RWPE2 (cell line): ENCODE measurements around the gene CRYZL1.

ENCODE experiments used
- ATAC-seq: fragments of 200-7000 bp; cut with Tn5 transposase; 3 replicates; pipeline ENCODE4 v1.9.1; 2021; ENCODE audit warnings: low read depth
- DNase-seq: peaks from one replicate; pipeline ENCODE4 v3.0.0-alpha.2; 2020; ENCODE audit warnings: low spot score
- H3K27ac ChIP-seq: fragments of 450-650 bp; 2 replicates; pipeline ENCODE4 v1.5.1; 2017; ENCODE audit warnings: mild to moderate bottlenecking; ENCODE audit not compliant: poor library complexity, severe bottlenecking
- H3K27me3 ChIP-seq: fragments of 250-450 bp; sonication (Bioruptor Pico); 2 replicates; pipeline ENCODE4 v1.5.1; 2021; ENCODE audit warnings: mild to moderate bottlenecking, moderate library complexity; ENCODE audit not compliant: insufficient read depth, poor library complexity, severe bottlenecking
- H3K36me3 ChIP-seq: fragments of 250-450 bp; sonication (Bioruptor Pico); 2 replicates; pipeline ENCODE4 v1.5.1; 2020; ENCODE audit warnings: low read depth, mild to moderate bottlenecking, moderate library complexity
- H3K4me1 ChIP-seq: fragments of 250-450 bp; sonication (Bioruptor Pico); 2 replicates; pipeline ENCODE4 v1.5.1; 2021; ENCODE audit warnings: mild to moderate bottlenecking, moderate library complexity; ENCODE audit not compliant: insufficient read depth, poor library complexity, severe bottlenecking
- H3K4me3 ChIP-seq: fragments of 250-450 bp; sonication (Bioruptor Pico); 2 replicates; pipeline ENCODE4 v1.5.1; 2021; ENCODE audit warnings: mild to moderate bottlenecking, moderate library complexity; ENCODE audit not compliant: severe bottlenecking
- H3K9me3 ChIP-seq: fragments of 250-450 bp; sonication (Bioruptor Pico); 2 replicates; pipeline ENCODE4 v1.5.1; 2021; ENCODE audit warnings: mild to moderate bottlenecking, moderate library complexity; ENCODE audit not compliant: severe bottlenecking
- TF ChIP-seq, protein P1 (sequence below): fragments of 450-650 bp; IDR thresholded peaks from one replicate; pipeline ENCODE4 v1.5.1; 2017; ENCODE audit warnings: mild to moderate bottlenecking, moderate library complexity; ENCODE audit not compliant: poor library complexity, severe bottlenecking

CRYZL1 gene

DNA sequence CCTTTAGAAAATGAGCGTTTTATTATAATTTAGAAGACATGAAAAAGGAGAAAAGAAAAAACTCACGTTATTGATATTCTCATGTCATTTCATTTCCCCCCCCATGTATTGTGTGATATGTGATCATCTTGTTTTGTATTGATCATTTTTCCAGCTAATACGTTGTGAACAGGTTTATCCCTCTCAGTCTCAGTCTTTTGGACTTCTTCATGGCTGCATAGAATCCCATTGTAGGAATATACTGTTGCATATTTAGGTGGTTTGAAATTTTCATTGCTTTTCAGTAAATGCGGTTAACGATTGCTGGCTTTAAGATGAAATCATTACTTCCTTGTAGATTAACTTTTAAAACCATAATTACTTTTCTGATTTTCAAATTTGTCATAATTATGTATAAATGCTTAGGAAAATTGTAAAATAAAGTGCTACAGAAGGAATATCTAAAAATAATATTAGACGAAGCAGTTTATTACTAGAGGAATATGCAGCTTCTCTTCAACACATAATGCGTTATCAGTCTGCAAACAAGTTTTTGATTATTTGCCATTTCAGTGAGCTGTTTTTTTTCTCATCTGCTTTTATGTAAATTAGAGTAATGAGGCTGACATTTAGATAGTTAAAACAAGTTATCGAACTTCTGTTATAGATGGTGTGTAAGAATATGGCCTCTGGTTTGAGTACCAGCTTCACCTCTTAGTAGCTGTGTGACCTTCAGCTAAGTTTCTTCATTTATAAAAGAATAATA lies 96.9 kb downstream of the CRYZL1 start:
- TF ChIP-seq, protein P1, sequence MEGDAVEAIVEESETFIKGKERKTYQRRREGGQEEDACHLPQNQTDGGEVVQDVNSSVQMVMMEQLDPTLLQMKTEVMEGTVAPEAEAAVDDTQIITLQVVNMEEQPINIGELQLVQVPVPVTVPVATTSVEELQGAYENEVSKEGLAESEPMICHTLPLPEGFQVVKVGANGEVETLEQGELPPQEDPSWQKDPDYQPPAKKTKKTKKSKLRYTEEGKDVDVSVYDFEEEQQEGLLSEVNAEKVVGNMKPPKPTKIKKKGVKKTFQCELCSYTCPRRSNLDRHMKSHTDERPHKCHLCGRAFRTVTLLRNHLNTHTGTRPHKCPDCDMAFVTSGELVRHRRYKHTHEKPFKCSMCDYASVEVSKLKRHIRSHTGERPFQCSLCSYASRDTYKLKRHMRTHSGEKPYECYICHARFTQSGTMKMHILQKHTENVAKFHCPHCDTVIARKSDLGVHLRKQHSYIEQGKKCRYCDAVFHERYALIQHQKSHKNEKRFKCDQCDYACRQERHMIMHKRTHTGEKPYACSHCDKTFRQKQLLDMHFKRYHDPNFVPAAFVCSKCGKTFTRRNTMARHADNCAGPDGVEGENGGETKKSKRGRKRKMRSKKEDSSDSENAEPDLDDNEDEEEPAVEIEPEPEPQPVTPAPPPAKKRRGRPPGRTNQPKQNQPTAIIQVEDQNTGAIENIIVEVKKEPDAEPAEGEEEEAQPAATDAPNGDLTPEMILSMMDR, result no peak
- H3K36me3 ChIP-seq, result peaks cover 79% of the 10 kb centered on the region
- DNase-seq, result no peak
- no peak for ATAC-seq
- peak overlapping the region; percentile 67 for H3K4me3 ChIP-seq
- H3K4me1 ChIP-seq, result peaks cover 29% of the 10 kb centered on the region
- no peaks in the 10 kb centered on the region for H3K9me3 ChIP-seq
- no peaks in the 10 kb centered on the region for H3K27me3 ChIP-seq
- H3K27ac ChIP-seq, result no peak overlapping the region

DNA sequence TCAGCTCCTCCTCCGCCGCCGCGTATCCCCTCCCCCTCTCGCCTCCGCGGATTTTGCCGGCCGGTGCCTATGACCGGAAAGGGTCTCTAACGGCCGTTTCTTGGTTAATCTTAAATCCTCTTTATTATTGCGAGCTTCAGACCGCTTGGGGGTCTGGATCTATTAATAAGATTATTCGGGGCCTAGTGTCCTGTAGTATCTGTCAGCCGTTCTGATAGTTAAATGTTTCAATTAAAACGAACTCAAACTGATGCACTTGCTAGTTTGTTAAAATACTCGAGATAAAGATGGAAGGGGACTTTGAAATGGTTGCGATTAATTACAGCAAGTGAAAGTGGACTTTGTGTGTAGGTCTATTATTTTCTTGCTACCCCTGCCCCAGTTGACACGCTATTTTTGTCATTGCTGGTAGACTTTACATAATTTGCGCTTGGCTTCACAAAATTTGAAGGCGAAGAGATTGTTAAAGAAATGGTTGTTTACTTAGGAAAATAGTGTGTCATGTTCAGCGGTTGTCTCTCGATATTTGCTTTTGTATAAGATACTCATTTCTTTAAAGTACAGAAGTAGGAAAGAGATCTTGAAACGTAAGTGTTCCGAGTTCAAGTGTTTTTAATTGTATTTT lies 97.9 kb downstream of the CRYZL1 start:
- H3K4me3 ChIP-seq, result peak overlapping the region; percentile 67
- H3K27me3 ChIP-seq, result no peaks in the 10 kb centered on the region
- ATAC-seq (peak; percentile 10; the same call in 1 of the 3 replicates), DNase-seq (no peak)
- TF ChIP-seq, protein P1, result no peak
- no peaks in the 10 kb centered on the region for H3K9me3 ChIP-seq
- H3K4me1 ChIP-seq, result peaks cover 29% of the 10 kb centered on the region
- H3K36me3 ChIP-seq, result peaks cover 79% of the 10 kb centered on the region
- H3K27ac ChIP-seq, result peak overlapping the region; percentile 89

DNA sequence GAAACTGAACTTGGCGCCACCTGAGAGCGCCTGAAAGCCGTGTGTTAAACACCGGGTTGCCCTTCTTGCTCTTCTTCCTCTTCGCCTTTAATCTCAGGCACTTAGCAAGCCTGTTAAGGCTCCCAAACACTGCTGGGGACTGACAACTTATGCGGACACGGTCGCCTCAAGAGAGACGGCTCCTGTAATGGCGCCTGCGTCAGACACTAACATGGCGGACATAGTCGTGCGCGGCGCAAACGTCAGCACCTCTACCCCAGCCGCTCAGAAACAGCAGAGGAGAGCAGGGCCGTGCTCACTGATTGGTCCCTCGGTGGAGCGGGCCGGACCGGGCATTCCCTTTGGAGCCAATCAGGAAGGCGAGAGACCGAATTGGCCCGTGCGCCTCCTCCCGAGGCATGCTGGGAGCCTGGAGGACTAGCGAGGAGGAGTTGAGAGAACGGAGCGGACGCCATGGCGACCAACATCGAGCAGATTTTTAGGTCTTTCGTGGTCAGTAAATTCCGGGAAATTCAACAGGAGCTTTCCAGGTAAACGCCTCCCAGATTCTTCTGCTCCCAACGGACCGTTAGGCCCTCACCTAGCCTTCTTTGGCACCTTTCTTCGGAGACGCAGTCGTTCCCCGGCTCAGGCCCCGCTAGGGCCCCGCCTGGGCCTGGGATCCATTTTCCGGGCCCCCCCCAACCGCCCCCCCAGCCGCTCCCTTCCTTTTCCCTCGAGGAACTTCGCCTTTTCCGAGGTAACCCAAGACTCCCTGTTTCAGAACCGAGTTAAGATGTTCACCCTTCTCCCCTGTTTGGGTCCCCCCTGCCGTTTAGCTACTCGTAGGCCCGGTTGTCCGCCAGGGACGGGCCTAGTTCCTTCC lies 98.7 kb downstream of the CRYZL1 start, which contains the start of gene SON:
SON (plus strand) TSS at position 399 of the 865 bp plus-strand sequence; CDS start at position 454, 55 bp downstream.
- H3K9me3 ChIP-seq, result no peaks in the 10 kb centered on the region
- peak within 1 kb of the TSS; percentile 67 for H3K4me3 ChIP-seq
- H3K27me3 ChIP-seq, result no peaks in the 10 kb centered on the region
- ATAC-seq (peak; percentile 97), DNase-seq (peak; percentile 99)
- peaks cover 79% of the 10 kb centered on the region for H3K36me3 ChIP-seq
- H3K4me1 ChIP-seq, result peaks cover 29% of the 10 kb centered on the region
- H3K27ac ChIP-seq, result peak within 1 kb of the TSS; percentile 89
- TF ChIP-seq, protein P1, result no peak

DNA sequence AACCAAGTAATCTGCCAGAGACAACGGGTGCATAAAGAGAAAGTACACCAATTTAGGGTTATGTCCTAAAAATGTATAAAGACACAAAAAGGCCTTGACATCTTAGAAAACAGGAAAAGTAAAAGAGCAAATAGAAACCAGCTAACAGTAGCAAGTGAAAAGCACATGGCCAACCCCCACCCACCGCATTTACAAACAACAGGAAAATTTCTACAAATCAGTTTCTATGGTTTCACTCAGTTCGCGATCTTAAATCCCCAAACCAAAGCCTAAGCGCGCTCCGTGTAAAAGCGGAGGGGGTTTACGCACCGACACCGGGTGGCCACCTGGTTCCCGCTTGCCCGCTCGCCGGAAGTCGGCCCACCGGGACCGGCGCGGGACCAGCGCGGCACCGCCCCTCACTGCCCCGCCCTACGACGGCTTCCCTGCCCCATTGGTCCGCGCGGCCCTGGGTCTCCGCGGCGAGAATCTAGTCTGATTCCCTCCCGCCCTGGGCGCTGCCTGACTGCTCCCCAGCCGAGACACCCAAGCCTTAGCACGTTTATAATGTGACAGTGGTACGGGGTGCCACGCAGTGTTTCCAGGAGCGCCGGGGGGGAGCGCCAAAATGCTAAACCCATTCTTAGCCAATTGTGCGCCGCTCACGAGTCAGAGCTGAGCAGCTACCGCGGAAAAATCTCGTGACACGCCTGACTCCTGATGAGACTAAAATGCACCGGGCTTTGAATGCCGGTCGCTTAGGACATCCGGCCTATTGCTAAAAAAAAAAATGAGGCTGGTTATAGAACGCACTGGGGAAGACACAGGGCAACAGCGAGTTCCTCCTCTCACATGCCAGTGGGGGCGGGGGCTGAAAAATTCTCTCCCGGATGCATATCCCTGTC lies 99.5 kb downstream of the CRYZL1 start, which contains the start of gene GART:
GART (minus strand) TSS at position 362 of the 884 bp plus-strand sequence. CDS start 2,802 bp downstream, outside the sequence.
- Histone ChIP-seq H3K4me1 (peaks cover 29% of the 10 kb centered on the region), H3K9me3 (no peaks in the 10 kb centered on the region), H3K27me3 (no peaks in the 10 kb centered on the region), H3K4me3 (peak within 1 kb of the TSS; percentile 67), H3K27ac (peak within 1 kb of the TSS; percentile 89), H3K36me3 (peaks cover 81% of the 10 kb centered on the region)
- TF ChIP-seq, protein P1, result no peak
- DNase-seq, result peak; percentile 84
- ATAC-seq, result peak; percentile 71
